Osteoblast (primary cell): ENCODE data around the gene FZD7. TPM values are rescaled to one million over a fixed set of nuclear protein-coding genes. Genes with fewer than 3 reads are reported as not detected.

ENCODE experiments used
- DNase-seq: peaks from one replicate; pipeline ENCODE4 v3.0.0; 2011; ENCODE audit warnings: low spot score, mixed read lengths; ENCODE audit not compliant: insufficient read length; ENCODE audit errors: missing footprints
- H2AFZ ChIP-seq: 2 replicates; pipeline ENCODE4 v1.6.0; 2011; ENCODE audit warnings: mild to moderate bottlenecking, low read length
- H3K27ac ChIP-seq: 2 replicates; pipeline ENCODE4 v1.5.1; 2011; ENCODE audit warnings: mild to moderate bottlenecking, low read depth, low read length, moderate library complexity
- H3K27me3 ChIP-seq: 2 replicates; pipeline ENCODE4 v1.6.0; 2012; ENCODE audit warnings: mild to moderate bottlenecking, control low read depth, inconsistent platforms, low read length, moderate library complexity; ENCODE audit not compliant: insufficient read depth
- H3K36me3 ChIP-seq: 2 replicates; pipeline ENCODE4 v1.5.1; 2011; ENCODE audit warnings: mild to moderate bottlenecking, low read length, control low read depth, moderate library complexity; ENCODE audit not compliant: insufficient read depth
- H3K4me1 ChIP-seq: 2 replicates; pipeline ENCODE4 v1.5.1; 2011; ENCODE audit warnings: mild to moderate bottlenecking, low read length, control low read depth, moderate library complexity; ENCODE audit not compliant: insufficient read depth
- H3K4me2 ChIP-seq: 2 replicates; pipeline ENCODE4 v1.6.0; 2011; ENCODE audit warnings: mild to moderate bottlenecking, low read length; ENCODE audit not compliant: insufficient read depth
- H3K4me3 ChIP-seq: fragments of 200-600 bp; sonication (generic); 3 replicates; pipeline ENCODE4 v1.5.1; 2012; ENCODE audit warnings: mild to moderate bottlenecking, low read length, inconsistent platforms; ENCODE audit not compliant: insufficient read depth
- H3K79me2 ChIP-seq: 2 replicates; pipeline ENCODE4 v1.6.0; 2012; ENCODE audit warnings: mild to moderate bottlenecking, low read length, control low read depth, inconsistent platforms; ENCODE audit not compliant: insufficient read depth
- H3K9me3 ChIP-seq: 2 replicates; pipeline ENCODE4 v1.5.1; 2011; ENCODE audit warnings: low read depth, low read length, control low read depth
- H4K20me1 ChIP-seq: 2 replicates; pipeline ENCODE4 v1.6.0; 2012; ENCODE audit warnings: mild to moderate bottlenecking, low read length, control low read depth; ENCODE audit not compliant: insufficient read depth
- CTCF ChIP-seq: IDR thresholded peaks from 2 replicates; pipeline ENCODE4 v1.5.1; 2011; ENCODE audit warnings: mild to moderate bottlenecking, low read depth, low read length, moderate library complexity; ENCODE audit errors: extremely low read depth
- total RNA-seq: library from RNA; depleted of rRNA; stranded (reverse); fragments of >200 nt; gene quantifications from 2 replicates; pipeline ENCODE4 v1.2.3, GENCODE V29; 2012

Gene FZD7
- total RNA-seq, 1 donor: 73.8 TPM

GRCh38 chr2:202069170-202070067 lies 35.8 kb downstream of the FZD7 start:
- H3K79me2 ChIP-seq: no peaks in the 10 kb centered on the region
- DNase-seq: no peak
- peaks cover 7% of the 10 kb centered on the region for H3K4me1 ChIP-seq
- peak overlapping the region; percentile 23 for H2AFZ ChIP-seq
- H3K4me3 ChIP-seq: no peak overlapping the region
- H3K36me3 ChIP-seq: no peaks in the 10 kb centered on the region
- no peak overlapping the region for H3K4me2 ChIP-seq
- H3K9me3 ChIP-seq: no peaks in the 10 kb centered on the region
- H4K20me1 ChIP-seq: no peaks in the 10 kb centered on the region
- H3K27ac ChIP-seq: no peak overlapping the region
- H3K27me3 ChIP-seq: no peaks in the 10 kb centered on the region
- TF ChIP-seq CTCF: no peak

- no peak for DNase-seq
- Histone ChIP-seq H3K79me2 (no peaks in the 10 kb centered on the region), H3K9me3 (no peaks in the 10 kb centered on the region), H3K4me1 (no peaks in the 10 kb centered on the region), H2AFZ (no peak overlapping the region), H3K27me3 (no peaks in the 10 kb centered on the region), H3K27ac (no peak overlapping the region), H3K4me3 (no peak overlapping the region), H3K4me2 (no peak overlapping the region), H3K36me3 (no peaks in the 10 kb centered on the region), H4K20me1 (no peaks in the 10 kb centered on the region)
- TF ChIP-seq CTCF: no peak
These were observed 37.5 kb downstream of the FZD7 start for GRCh38 chr2:202071107-202071506.

- no peaks in the 10 kb centered on the region for H3K79me2 ChIP-seq
- H2AFZ ChIP-seq: no peak overlapping the region
- H3K4me1 ChIP-seq: no peaks in the 10 kb centered on the region
- H3K4me2 ChIP-seq: no peak overlapping the region
- H3K4me3 ChIP-seq: no peak overlapping the region
- peak; percentile 27 for TF ChIP-seq CTCF
- H3K36me3 ChIP-seq: no peaks in the 10 kb centered on the region
- DNase-seq: no peak
- H3K9me3 ChIP-seq: no peaks in the 10 kb centered on the region
- H4K20me1 ChIP-seq: no peaks in the 10 kb centered on the region
- H3K27ac ChIP-seq: no peak overlapping the region
- no peaks in the 10 kb centered on the region for H3K27me3 ChIP-seq
These were observed 38.6 kb downstream of the FZD7 start for GRCh38 chr2:202072226-202072625.

- Histone ChIP-seq H3K9me3 (no peaks in the 10 kb centered on the region), H3K79me2 (no peaks in the 10 kb centered on the region), H4K20me1 (no peaks in the 10 kb centered on the region), H3K27me3 (no peaks in the 10 kb centered on the region), H3K4me2 (no peak within 1 kb of the TSS), H2AFZ (peak within 1 kb of the TSS; percentile 10), H3K4me1 (no peaks in the 10 kb centered on the region), H3K4me3 (no peak within 1 kb of the TSS), H3K36me3 (no peaks in the 10 kb centered on the region), H3K27ac (no peak within 1 kb of the TSS)
- TF ChIP-seq CTCF: no peak
- no peak for DNase-seq
These were observed 39.2 kb downstream of the FZD7 start, which contains the start of gene KIAA2012 for GRCh38 chr2:202072737-202073401. TSS of gene KIAA2012 (plus strand) at chr2:202073255. CDS start at chr2:202073628, 373 bp downstream.
